ENCODE data around the gene KCNQ1.

The KCNQ1 gene

DNA sequence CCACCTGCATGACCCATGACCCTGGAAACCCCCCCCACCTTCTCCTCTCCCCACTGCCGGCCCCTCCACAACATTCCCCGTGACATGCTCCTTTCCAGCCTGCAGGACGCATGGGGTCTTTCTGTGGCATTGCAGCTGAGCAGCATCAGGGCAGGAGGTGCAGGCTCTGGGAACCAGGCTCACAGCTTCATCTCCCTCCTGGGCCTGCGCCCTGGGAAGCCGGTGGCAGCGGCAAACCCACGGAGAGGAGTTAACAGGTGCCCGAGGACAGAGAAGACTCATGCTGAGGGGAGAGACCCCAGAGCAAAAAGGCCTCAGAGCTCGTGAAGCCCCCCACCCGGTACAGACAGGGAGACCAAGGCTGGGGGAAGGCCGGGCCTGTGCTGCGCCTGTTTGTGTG, 408.6 kb downstream of the KCNQ1 start:
- Histone ChIP-seq H3K4me1 (ENCODE audit: insufficient read depth, low read length, poor library complexity, severe bottlenecking) (peaks cover 6% of the 10 kb centered on the region), H3K27me3 (ENCODE audit: insufficient read depth, low read length, poor library complexity, severe bottlenecking) (no peaks in the 10 kb centered on the region), H3K9ac (ENCODE audit: low read depth, low read length, poor library complexity, severe bottlenecking) (no peak overlapping the region), H3K9me2 (replicated peaks; ENCODE audit: low read depth, low read length) (no peaks in the 10 kb centered on the region), H2AFZ (ENCODE audit: low read length) (no peak overlapping the region), H3F3A (ENCODE audit: low read depth) (no peaks in the 10 kb centered on the region), H3K9me3 (ENCODE audit: insufficient read depth, low read depth, low read length) (no peaks in the 10 kb centered on the region), H3K4me3 (ENCODE audit: low read length, poor library complexity, severe bottlenecking) (no peak overlapping the region), H3K36me3 (ENCODE audit: insufficient read depth, low read length) (no peaks in the 10 kb centered on the region), H3K79me2 (ENCODE audit: insufficient read depth, low read length) (no peaks in the 10 kb centered on the region), H3K4me2 (ENCODE audit: low read depth, low read length, poor library complexity, severe bottlenecking) (no peak overlapping the region), H4K20me1 (ENCODE audit: insufficient read depth, low read length, poor library complexity, severe bottlenecking) (no peaks in the 10 kb centered on the region)
- TF ChIP-seq, protein P1, sequence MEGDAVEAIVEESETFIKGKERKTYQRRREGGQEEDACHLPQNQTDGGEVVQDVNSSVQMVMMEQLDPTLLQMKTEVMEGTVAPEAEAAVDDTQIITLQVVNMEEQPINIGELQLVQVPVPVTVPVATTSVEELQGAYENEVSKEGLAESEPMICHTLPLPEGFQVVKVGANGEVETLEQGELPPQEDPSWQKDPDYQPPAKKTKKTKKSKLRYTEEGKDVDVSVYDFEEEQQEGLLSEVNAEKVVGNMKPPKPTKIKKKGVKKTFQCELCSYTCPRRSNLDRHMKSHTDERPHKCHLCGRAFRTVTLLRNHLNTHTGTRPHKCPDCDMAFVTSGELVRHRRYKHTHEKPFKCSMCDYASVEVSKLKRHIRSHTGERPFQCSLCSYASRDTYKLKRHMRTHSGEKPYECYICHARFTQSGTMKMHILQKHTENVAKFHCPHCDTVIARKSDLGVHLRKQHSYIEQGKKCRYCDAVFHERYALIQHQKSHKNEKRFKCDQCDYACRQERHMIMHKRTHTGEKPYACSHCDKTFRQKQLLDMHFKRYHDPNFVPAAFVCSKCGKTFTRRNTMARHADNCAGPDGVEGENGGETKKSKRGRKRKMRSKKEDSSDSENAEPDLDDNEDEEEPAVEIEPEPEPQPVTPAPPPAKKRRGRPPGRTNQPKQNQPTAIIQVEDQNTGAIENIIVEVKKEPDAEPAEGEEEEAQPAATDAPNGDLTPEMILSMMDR (conservative IDR thresholded peaks at IDR 0.05; ENCODE audit: low read length), result no peak
- TF ChIP-seq EZH2phosphoT487 (IDR thresholded peaks at IDR 0.05; ENCODE audit: borderline replicate concordance), result no peak

GRCh38 chr11:2853997-2854560, 409.3 kb downstream of the KCNQ1 start:
- no peak for TF ChIP-seq EZH2phosphoT487 (IDR thresholded peaks at IDR 0.05; ENCODE audit: borderline replicate concordance)
- TF ChIP-seq, protein P1 (conservative IDR thresholded peaks at IDR 0.05; ENCODE audit: low read length), result no peak
- Histone ChIP-seq H3K9me3 (ENCODE audit: insufficient read depth, low read depth, low read length) (no peaks in the 10 kb centered on the region), H3F3A (ENCODE audit: low read depth) (no peaks in the 10 kb centered on the region), H4K20me1 (ENCODE audit: insufficient read depth, low read length, poor library complexity, severe bottlenecking) (no peaks in the 10 kb centered on the region), H3K9me2 (replicated peaks; ENCODE audit: low read depth, low read length) (no peaks in the 10 kb centered on the region), H3K4me1 (ENCODE audit: insufficient read depth, low read length, poor library complexity, severe bottlenecking) (peaks cover 6% of the 10 kb centered on the region), H3K79me2 (ENCODE audit: insufficient read depth, low read length) (no peaks in the 10 kb centered on the region), H3K27me3 (ENCODE audit: insufficient read depth, low read length, poor library complexity, severe bottlenecking) (no peaks in the 10 kb centered on the region), H3K36me3 (ENCODE audit: insufficient read depth, low read length) (no peaks in the 10 kb centered on the region), H3K9ac (ENCODE audit: low read depth, low read length, poor library complexity, severe bottlenecking) (no peak overlapping the region), H3K4me2 (ENCODE audit: low read depth, low read length, poor library complexity, severe bottlenecking) (no peak overlapping the region), H2AFZ (ENCODE audit: low read length) (no peak overlapping the region), H3K4me3 (ENCODE audit: low read length, poor library complexity, severe bottlenecking) (no peak overlapping the region)

GRCh38 chr11:2855162-2855561, 410.4 kb downstream of the KCNQ1 start:
- Histone ChIP-seq H3K4me1 (ENCODE audit: insufficient read depth, low read length, poor library complexity, severe bottlenecking) (peaks cover 14% of the 10 kb centered on the region), H3K27me3 (ENCODE audit: insufficient read depth, low read length, poor library complexity, severe bottlenecking) (no peaks in the 10 kb centered on the region), H3K79me2 (ENCODE audit: insufficient read depth, low read length) (no peaks in the 10 kb centered on the region), H3K9ac (ENCODE audit: low read depth, low read length, poor library complexity, severe bottlenecking) (no peak overlapping the region), H3K4me3 (ENCODE audit: low read length, poor library complexity, severe bottlenecking) (no peak overlapping the region), H3K9me2 (replicated peaks; ENCODE audit: low read depth, low read length) (no peaks in the 10 kb centered on the region), H3K4me2 (ENCODE audit: low read depth, low read length, poor library complexity, severe bottlenecking) (no peak overlapping the region), H2AFZ (ENCODE audit: low read length) (no peak overlapping the region), H3K36me3 (ENCODE audit: insufficient read depth, low read length) (no peaks in the 10 kb centered on the region), H3F3A (ENCODE audit: low read depth) (no peaks in the 10 kb centered on the region), H3K9me3 (ENCODE audit: insufficient read depth, low read depth, low read length) (no peaks in the 10 kb centered on the region), H4K20me1 (ENCODE audit: insufficient read depth, low read length, poor library complexity, severe bottlenecking) (no peaks in the 10 kb centered on the region)
- TF ChIP-seq, protein P1 (conservative IDR thresholded peaks at IDR 0.05; ENCODE audit: low read length), result no peak
- TF ChIP-seq EZH2phosphoT487 (IDR thresholded peaks at IDR 0.05; ENCODE audit: borderline replicate concordance), result no peak

Measured in Loucy (cell line).